ENCODE data around the gene CFAP45.

GRCh38 chr1:159906960-159907359 lies 7.0 kb upstream of the CFAP45 start:
- TF ChIP-seq, protein P1, sequence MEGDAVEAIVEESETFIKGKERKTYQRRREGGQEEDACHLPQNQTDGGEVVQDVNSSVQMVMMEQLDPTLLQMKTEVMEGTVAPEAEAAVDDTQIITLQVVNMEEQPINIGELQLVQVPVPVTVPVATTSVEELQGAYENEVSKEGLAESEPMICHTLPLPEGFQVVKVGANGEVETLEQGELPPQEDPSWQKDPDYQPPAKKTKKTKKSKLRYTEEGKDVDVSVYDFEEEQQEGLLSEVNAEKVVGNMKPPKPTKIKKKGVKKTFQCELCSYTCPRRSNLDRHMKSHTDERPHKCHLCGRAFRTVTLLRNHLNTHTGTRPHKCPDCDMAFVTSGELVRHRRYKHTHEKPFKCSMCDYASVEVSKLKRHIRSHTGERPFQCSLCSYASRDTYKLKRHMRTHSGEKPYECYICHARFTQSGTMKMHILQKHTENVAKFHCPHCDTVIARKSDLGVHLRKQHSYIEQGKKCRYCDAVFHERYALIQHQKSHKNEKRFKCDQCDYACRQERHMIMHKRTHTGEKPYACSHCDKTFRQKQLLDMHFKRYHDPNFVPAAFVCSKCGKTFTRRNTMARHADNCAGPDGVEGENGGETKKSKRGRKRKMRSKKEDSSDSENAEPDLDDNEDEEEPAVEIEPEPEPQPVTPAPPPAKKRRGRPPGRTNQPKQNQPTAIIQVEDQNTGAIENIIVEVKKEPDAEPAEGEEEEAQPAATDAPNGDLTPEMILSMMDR (IDR thresholded peaks at IDR 0.05) = no peak
- no peak for TF ChIP-seq POLR2A (IDR thresholded peaks at IDR 0.05)

Measured in right lobe of liver (tissue), 4 donors.